H9 (cell line): ENCODE results near the gene DAZAP1. TPM values are rescaled to one million over a fixed set of nuclear protein-coding genes. Genes with fewer than 3 reads are reported as not detected.

ENCODE experiments used
- DNase-seq: peaks from one replicate; pipeline ENCODE4 v3.0.0-alpha.2; 2017
- H2AFZ ChIP-seq: one replicate; pipeline ENCODE4 v1.6.1; 2013; ENCODE audit warnings: mild to moderate bottlenecking, low read length, control low read depth, moderate library complexity
- H2AK5ac ChIP-seq: 2 replicates; pipeline ENCODE4 v1.6.1; 2013; ENCODE audit warnings: low read length, control low read depth, mixed read lengths; ENCODE audit not compliant: insufficient read length
- H2BK120ac ChIP-seq: one replicate; pipeline ENCODE4 v1.6.1; 2013; ENCODE audit warnings: low read depth, mild to moderate bottlenecking, low read length, control low read depth, inconsistent platforms; ENCODE audit not compliant: poor library complexity, severe bottlenecking
- H2BK12ac ChIP-seq: 2 replicates; pipeline ENCODE4 v1.6.1; 2013; ENCODE audit warnings: low read length, control low read depth, mixed read lengths, low read depth; ENCODE audit not compliant: insufficient read length
- H2BK15ac ChIP-seq: 2 replicates; pipeline ENCODE4 v1.6.1; 2013; ENCODE audit warnings: low read depth, low read length, control low read depth
- H2BK20ac ChIP-seq: one replicate; pipeline ENCODE4 v1.6.1; 2013; ENCODE audit warnings: low read depth, mild to moderate bottlenecking, low read length, control low read depth, inconsistent platforms; ENCODE audit not compliant: poor library complexity, severe bottlenecking
- H2BK5ac ChIP-seq: 2 replicates; pipeline ENCODE4 v1.6.1; 2013; ENCODE audit warnings: low read length, control low read depth, mixed read lengths; ENCODE audit not compliant: insufficient read length
- H3K14ac ChIP-seq: 2 replicates; pipeline ENCODE4 v1.6.1; 2013; ENCODE audit warnings: low read length, control low read depth; ENCODE audit not compliant: insufficient read depth
- H3K18ac ChIP-seq: 2 replicates; pipeline ENCODE4 v1.6.1; 2013; ENCODE audit warnings: low read depth, mild to moderate bottlenecking, mixed read lengths, low read length, control low read depth; ENCODE audit not compliant: insufficient read length
- H3K23ac ChIP-seq: 2 replicates; pipeline ENCODE4 v1.6.1; 2013; ENCODE audit warnings: low read length, control low read depth, mixed read lengths, low read depth; ENCODE audit not compliant: insufficient read length
- H3K23me2 ChIP-seq: 2 replicates; pipeline ENCODE4 v1.6.1; 2013; ENCODE audit warnings: low read depth, mild to moderate bottlenecking, mixed read lengths, low read length, control low read depth; ENCODE audit not compliant: insufficient read length, poor library complexity, severe bottlenecking
- H3K27ac ChIP-seq: 2 replicates; pipeline ENCODE4 v1.5.1; 2013; ENCODE audit warnings: low read length, control low read depth, mixed read lengths, low read depth; ENCODE audit not compliant: insufficient read length
- H3K27me3 ChIP-seq: 2 replicates; pipeline ENCODE4 v1.6.1; 2013; ENCODE audit warnings: low read length, control low read depth, inconsistent platforms; ENCODE audit not compliant: insufficient read depth
- H3K4ac ChIP-seq: 2 replicates; pipeline ENCODE4 v1.6.1; 2013; ENCODE audit warnings: low read depth, mild to moderate bottlenecking, control low read depth, inconsistent platforms, low read length, moderate library complexity
- H3K4me1 ChIP-seq: 2 replicates; pipeline ENCODE4 v1.6.1; 2013; ENCODE audit warnings: low read length, control low read depth, inconsistent platforms; ENCODE audit not compliant: insufficient read depth
- H3K4me2 ChIP-seq: 2 replicates; pipeline ENCODE4 v1.6.1; 2013; ENCODE audit warnings: low read length, control low read depth, mixed read lengths; ENCODE audit not compliant: insufficient read length, insufficient read depth
- H3K56ac ChIP-seq: 2 replicates; pipeline ENCODE4 v1.6.1; 2013; ENCODE audit warnings: low read depth, mild to moderate bottlenecking, mixed read lengths, low read length, control low read depth; ENCODE audit not compliant: insufficient read length
- H3K79me1 ChIP-seq: 2 replicates; pipeline ENCODE4 v1.6.1; 2013; ENCODE audit warnings: low read depth, mild to moderate bottlenecking, moderate library complexity, low read length, control low read depth, inconsistent platforms; ENCODE audit not compliant: insufficient read depth, poor library complexity, severe bottlenecking
- H3K79me2 ChIP-seq: 2 replicates; pipeline ENCODE4 v1.6.1; 2013; ENCODE audit warnings: low read length, control low read depth, inconsistent platforms; ENCODE audit not compliant: insufficient read depth
- H3K9ac ChIP-seq: 2 replicates; pipeline ENCODE4 v1.6.1; 2013; ENCODE audit warnings: low read length, control low read depth, mixed read lengths; ENCODE audit not compliant: insufficient read length; ENCODE audit errors: extremely low read depth
- H3K9me3 ChIP-seq: one replicate; pipeline ENCODE4 v1.6.1; 2013; ENCODE audit warnings: low read depth, low read length, inconsistent platforms; ENCODE audit not compliant: control insufficient read depth
- H3T11ph ChIP-seq: one replicate; pipeline ENCODE4 v1.6.1; 2013; ENCODE audit warnings: mild to moderate bottlenecking, low read length, control low read depth, inconsistent platforms
- H4K20me1 ChIP-seq: one replicate; pipeline ENCODE4 v1.6.1; 2013; ENCODE audit not compliant: control insufficient read depth, insufficient read length, insufficient read depth
- H4K5ac ChIP-seq: 2 replicates; pipeline ENCODE4 v1.6.1; 2013; ENCODE audit warnings: low read depth, mild to moderate bottlenecking, mixed read lengths, low read length, control low read depth; ENCODE audit not compliant: insufficient read length
- H4K8ac ChIP-seq: replicated peaks from 2 replicates; pipeline ENCODE4 v1.6.1; 2013; ENCODE audit warnings: low read length, control low read depth, mixed read lengths, low read depth; ENCODE audit not compliant: insufficient read length
- H4K91ac ChIP-seq: 2 replicates; pipeline ENCODE4 v1.6.1; 2013; ENCODE audit warnings: low read depth, mild to moderate bottlenecking, moderate library complexity, mixed read lengths, low read length, control low read depth; ENCODE audit not compliant: insufficient read length
- H3K27ac Mint-ChIP-seq, 3 experiments: 2 replicates in 2 of 3; 3 replicates in 1 of 3; pipeline ENCODE4 v1.8.0; 2020 to 2021; ENCODE audit warnings: mixed read lengths in 3 of 3, mild to moderate bottlenecking in 1 of 3, moderate library complexity in 1 of 3
- H3K27me3 Mint-ChIP-seq: 2 replicates; pipeline ENCODE4 v1.8.0; 2021; ENCODE audit warnings: low read depth, mild to moderate bottlenecking, moderate library complexity, mixed read lengths
- H3K36me3 Mint-ChIP-seq, 3 experiments: 2 replicates in 2 of 3; 3 replicates in 1 of 3; pipeline ENCODE4 v1.8.0; 2020 to 2021; ENCODE audit warnings: low read depth in 3 of 3, mixed read lengths in 3 of 3; ENCODE audit not compliant: insufficient read depth in 1 of 3
- H3K4me1 Mint-ChIP-seq, 2 experiments: 2 replicates each; pipeline ENCODE4 v1.8.0; 2020; ENCODE audit warnings: mixed read lengths in 2 of 2
- H3K4me3 Mint-ChIP-seq, 2 experiments: 2 replicates in 1 of 2; 3 replicates in 1 of 2; pipeline ENCODE4 v1.8.0; 2020 to 2021; ENCODE audit warnings: mild to moderate bottlenecking in 2 of 2, mixed read lengths in 2 of 2, moderate library complexity in 1 of 2
- H3K9me3 Mint-ChIP-seq, 2 experiments: 2 replicates in 1 of 2; 3 replicates in 1 of 2; pipeline ENCODE4 v1.8.0; 2020; ENCODE audit warnings: mild to moderate bottlenecking in 2 of 2, mixed read lengths in 2 of 2, moderate library complexity in 1 of 2
- WGBS: extraction: QIAGEN DNeasy Blood & Tissue Kit; methylation state at CpG from one replicate; pipeline ENCODE4 v1.1.7; 2013; ENCODE audit warnings: missing lambda C conversion rate, low lambda C conversion rate, mixed read lengths; ENCODE audit not compliant: insufficient read length; ENCODE audit errors: extremely low coverage; 5-methylcytosine and 5-hydroxymethylcytosine counted together
- total RNA-seq: library from RNA; stranded (reverse); gene quantifications from 2 replicates; pipeline ENCODE4 v1.2.1, GENCODE V29; 2021
- TF ChIP-seq, protein P1 (sequence below): fragments of 200-600 bp; sonication (generic); conservative IDR thresholded peaks from 3 replicates; pipeline ENCODE4 v1.8.0; 2021; ENCODE audit warnings: antibody characterized with exemption, mild to moderate bottlenecking

The DAZAP1 gene
- total RNA-seq, 1 experiment from 2014 or later = 265 TPM

DNA sequence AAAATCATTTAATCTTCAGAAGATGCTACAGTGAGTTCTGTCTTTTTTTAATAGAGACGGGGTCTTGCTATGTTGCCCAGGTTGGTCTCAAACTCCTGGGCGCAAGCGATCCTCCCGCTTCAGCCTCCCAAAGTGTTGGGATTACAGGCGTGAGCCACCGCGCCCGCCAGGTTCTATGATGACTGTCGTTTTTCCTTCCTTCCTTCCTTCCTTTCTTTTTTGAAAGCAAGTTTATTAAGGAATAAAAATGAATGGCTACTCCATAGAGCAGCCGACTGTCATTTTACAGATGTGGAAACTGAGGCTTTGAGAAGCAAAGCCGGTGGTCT is 5.5 kb upstream of the DAZAP1 start:
- peak overlapping the region; percentile 53 to 75 for H3K4me3 Mint-ChIP-seq
- H4K20me1 ChIP-seq = no peaks in the 10 kb centered on the region

More for the DNA sequence above, 5.5 kb upstream of the DAZAP1 start:
- H3K18ac ChIP-seq = no peak overlapping the region
- no peak overlapping the region for H4K91ac ChIP-seq
- no peaks in the 10 kb centered on the region for H3K79me2 ChIP-seq
- no peak overlapping the region for H2AK5ac ChIP-seq
- Mint-ChIP-seq H3K27me3 (peaks cover 13% of the 10 kb centered on the region), H3K27ac (no peak overlapping the region), H3K36me3 (peaks cover 0 to 8% (median 6%) of the 10 kb centered on the region in 3 experiments; a peak in 3 of 7 replicates), H3K9me3 (no peaks in the 10 kb centered on the region), H3K4me1 (peaks cover 6 to 14% of the 10 kb centered on the region in 2 experiments)
- H3K79me1 ChIP-seq = no peaks in the 10 kb centered on the region
- no peak overlapping the region for H3K23ac ChIP-seq
- H4K8ac ChIP-seq = no peak overlapping the region
- no peak overlapping the region for H2BK12ac ChIP-seq
- no peak overlapping the region for H3K27ac ChIP-seq
- no peak overlapping the region for H2BK15ac ChIP-seq
- no peak overlapping the region for H3K56ac ChIP-seq
- WGBS = no CpG with 5 or more reads among the region's 11 CpGs
- H2BK5ac ChIP-seq = no peak overlapping the region
- H4K5ac ChIP-seq = no peak overlapping the region
- no peak overlapping the region for H3K4ac ChIP-seq
- H3K9ac ChIP-seq = no peak overlapping the region
- TF ChIP-seq, protein P1, sequence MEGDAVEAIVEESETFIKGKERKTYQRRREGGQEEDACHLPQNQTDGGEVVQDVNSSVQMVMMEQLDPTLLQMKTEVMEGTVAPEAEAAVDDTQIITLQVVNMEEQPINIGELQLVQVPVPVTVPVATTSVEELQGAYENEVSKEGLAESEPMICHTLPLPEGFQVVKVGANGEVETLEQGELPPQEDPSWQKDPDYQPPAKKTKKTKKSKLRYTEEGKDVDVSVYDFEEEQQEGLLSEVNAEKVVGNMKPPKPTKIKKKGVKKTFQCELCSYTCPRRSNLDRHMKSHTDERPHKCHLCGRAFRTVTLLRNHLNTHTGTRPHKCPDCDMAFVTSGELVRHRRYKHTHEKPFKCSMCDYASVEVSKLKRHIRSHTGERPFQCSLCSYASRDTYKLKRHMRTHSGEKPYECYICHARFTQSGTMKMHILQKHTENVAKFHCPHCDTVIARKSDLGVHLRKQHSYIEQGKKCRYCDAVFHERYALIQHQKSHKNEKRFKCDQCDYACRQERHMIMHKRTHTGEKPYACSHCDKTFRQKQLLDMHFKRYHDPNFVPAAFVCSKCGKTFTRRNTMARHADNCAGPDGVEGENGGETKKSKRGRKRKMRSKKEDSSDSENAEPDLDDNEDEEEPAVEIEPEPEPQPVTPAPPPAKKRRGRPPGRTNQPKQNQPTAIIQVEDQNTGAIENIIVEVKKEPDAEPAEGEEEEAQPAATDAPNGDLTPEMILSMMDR = no peak
- H3K27me3 ChIP-seq = no peaks in the 10 kb centered on the region
- peak overlapping the region; percentile 38 for H3K4me2 ChIP-seq
- no peak overlapping the region for H3K14ac ChIP-seq
- no peak for DNase-seq
- H2BK20ac ChIP-seq = no peak overlapping the region
- no peaks in the 10 kb centered on the region for H3K9me3 ChIP-seq
- H3K4me1 ChIP-seq = no peaks in the 10 kb centered on the region
- no peak overlapping the region for H2BK120ac ChIP-seq
- no peak overlapping the region for H3T11ph ChIP-seq
- H2AFZ ChIP-seq = no peak overlapping the region
- no peaks in the 10 kb centered on the region for H3K23me2 ChIP-seq
